ENCODE data around the gene SPG11.
"Not testable (repeated sequence)": the region's sequence is repeated elsewhere in the genome, so short reads cannot be mapped to it uniquely, and the experiment has no call there.

Gene SPG11

DNA sequence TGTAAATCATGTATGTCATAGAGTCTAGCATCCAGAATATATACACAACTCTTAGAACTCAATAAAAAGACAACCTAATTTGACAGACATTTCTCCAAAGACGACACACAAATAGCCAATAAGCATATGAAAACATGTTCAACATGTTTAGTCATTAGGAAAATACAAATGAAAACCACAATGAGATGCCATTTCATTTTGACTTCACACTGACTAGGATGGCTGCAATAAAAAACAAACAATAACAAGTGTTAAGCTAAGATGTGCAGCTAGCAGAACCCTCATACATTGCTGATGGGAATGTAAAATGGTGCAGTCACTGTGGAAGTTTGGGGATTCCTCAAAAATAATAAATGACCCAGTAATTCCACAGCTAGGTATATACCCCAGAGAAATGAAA, 16.4 kb downstream of the SPG11 start:
- Histone ChIP-seq H3K9me3 (ENCODE audit: low read depth, low read length) (no peaks in the 10 kb centered on the region), H3K36me3 (ENCODE audit: insufficient read depth, low read length) (peaks cover 44% of the 10 kb centered on the region), H3K27ac (no peak overlapping the region), H3K9ac (ENCODE audit: insufficient read length) (no peak overlapping the region), H3K4me3 (no peak overlapping the region)
- TF ChIP-seq EZH2 (IDR thresholded peaks at IDR 0.05) (no peak), POLR2AphosphoS5 (IDR thresholded peaks at IDR 0.05; ENCODE audit: borderline replicate concordance, low read depth, low read length) (no peak), FOXP2 (optimal IDR thresholded peaks at IDR 0.05; ENCODE audit: control extremely low read depth, extremely low read length, insufficient read depth) (no peak)
- no peak for DNase-seq (ENCODE audit: low read depth, low spot score)

DNA sequence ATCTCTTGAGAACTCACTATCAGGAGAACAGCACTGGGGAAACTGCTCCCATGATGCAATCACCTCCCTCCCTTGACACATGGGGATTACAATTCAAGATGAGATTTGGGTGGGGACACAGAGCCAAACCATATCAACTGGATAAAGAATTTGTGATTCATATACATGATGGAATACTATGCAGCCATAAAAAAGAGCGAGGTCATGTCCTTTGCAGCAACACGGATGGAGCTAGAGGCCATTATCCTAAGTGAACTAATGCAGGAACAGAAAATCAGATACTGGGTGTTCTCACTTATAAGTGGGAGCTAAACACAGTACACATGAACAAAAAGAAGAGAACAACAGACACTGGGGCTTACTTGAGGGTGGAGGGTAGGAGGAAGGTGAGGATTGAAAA, 17.0 kb downstream of the SPG11 start:
- Histone ChIP-seq H3K9ac (ENCODE audit: insufficient read length) (no peak overlapping the region), H3K9me3 (ENCODE audit: low read depth, low read length) (no peaks in the 10 kb centered on the region), H3K4me3 (no peak overlapping the region), H3K27ac (no peak overlapping the region), H3K36me3 (ENCODE audit: insufficient read depth, low read length) (peaks cover 38% of the 10 kb centered on the region)
- DNase-seq (ENCODE audit: low read depth, low spot score): no peak
- no peak for TF ChIP-seq EZH2 (IDR thresholded peaks at IDR 0.05)
- TF ChIP-seq FOXP2 (optimal IDR thresholded peaks at IDR 0.05; ENCODE audit: control extremely low read depth, extremely low read length, insufficient read depth): no peak
- TF ChIP-seq POLR2AphosphoS5 (IDR thresholded peaks at IDR 0.05; ENCODE audit: borderline replicate concordance, low read depth, low read length): no peak

DNA sequence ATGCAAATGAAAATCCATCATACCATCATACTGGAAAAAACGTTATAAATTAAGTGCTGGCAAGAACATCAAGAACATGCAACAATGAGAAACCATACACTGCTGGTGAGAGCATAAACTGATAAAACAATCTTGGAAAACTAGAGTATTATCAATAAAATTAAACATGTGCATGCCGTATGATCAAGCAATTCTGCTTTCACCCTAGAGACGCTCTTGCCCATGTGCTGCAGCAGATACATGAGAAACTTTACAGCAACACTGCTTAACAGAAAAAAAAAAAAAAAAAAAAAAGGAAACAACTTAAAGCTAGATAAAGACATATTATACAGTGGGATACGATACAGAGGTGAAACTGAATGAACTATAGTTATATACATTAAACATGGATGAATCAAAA, 21.8 kb downstream of the SPG11 start:
- no peak overlapping the region for H3K4me3 ChIP-seq
- no peak for DNase-seq (ENCODE audit: low read depth, low spot score)
- no peak overlapping the region for H3K27ac ChIP-seq
- peaks cover 20% of the 10 kb centered on the region for H3K36me3 ChIP-seq (ENCODE audit: insufficient read depth, low read length)
- H3K9me3 ChIP-seq (ENCODE audit: low read depth, low read length): no peaks in the 10 kb centered on the region
- H3K9ac ChIP-seq (ENCODE audit: insufficient read length): no peak overlapping the region
- TF ChIP-seq POLR2AphosphoS5 (IDR thresholded peaks at IDR 0.05; ENCODE audit: borderline replicate concordance, low read depth, low read length): no peak
- TF ChIP-seq EZH2 (IDR thresholded peaks at IDR 0.05): no peak
- TF ChIP-seq FOXP2 (optimal IDR thresholded peaks at IDR 0.05; ENCODE audit: control extremely low read depth, extremely low read length, insufficient read depth): no peak

DNA sequence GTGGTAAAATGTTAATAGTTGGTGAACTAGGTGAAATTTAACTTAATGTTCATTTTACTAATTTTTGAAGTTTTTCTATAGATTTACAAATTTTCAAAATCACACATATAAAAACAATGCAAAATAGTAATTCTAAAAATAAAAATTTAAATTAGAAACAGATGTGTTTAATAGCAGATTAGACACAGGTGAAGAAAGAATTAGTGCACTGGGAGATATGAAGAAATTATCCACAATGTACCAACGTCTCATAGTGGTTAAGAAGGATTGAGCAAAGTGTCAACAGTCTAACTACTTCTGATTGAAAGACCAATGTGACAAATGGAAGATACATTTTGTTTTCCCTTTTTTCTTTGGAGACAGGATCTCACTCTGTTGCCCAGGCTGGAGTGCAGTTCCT, 26.5 kb downstream of the SPG11 start:
- Histone ChIP-seq H3K9me3 (ENCODE audit: low read depth, low read length) (no peaks in the 10 kb centered on the region), H3K27ac (no peak overlapping the region), H3K4me3 (no peak overlapping the region), H3K36me3 (ENCODE audit: insufficient read depth, low read length) (peaks cover 22% of the 10 kb centered on the region), H3K9ac (ENCODE audit: insufficient read length) (no peak overlapping the region)
- TF ChIP-seq FOXP2 (optimal IDR thresholded peaks at IDR 0.05; ENCODE audit: control extremely low read depth, extremely low read length, insufficient read depth) (no peak), EZH2 (IDR thresholded peaks at IDR 0.05) (no peak), POLR2AphosphoS5 (IDR thresholded peaks at IDR 0.05; ENCODE audit: borderline replicate concordance, low read depth, low read length) (no peak)
- no peak for DNase-seq (ENCODE audit: low read depth, low spot score)

DNA sequence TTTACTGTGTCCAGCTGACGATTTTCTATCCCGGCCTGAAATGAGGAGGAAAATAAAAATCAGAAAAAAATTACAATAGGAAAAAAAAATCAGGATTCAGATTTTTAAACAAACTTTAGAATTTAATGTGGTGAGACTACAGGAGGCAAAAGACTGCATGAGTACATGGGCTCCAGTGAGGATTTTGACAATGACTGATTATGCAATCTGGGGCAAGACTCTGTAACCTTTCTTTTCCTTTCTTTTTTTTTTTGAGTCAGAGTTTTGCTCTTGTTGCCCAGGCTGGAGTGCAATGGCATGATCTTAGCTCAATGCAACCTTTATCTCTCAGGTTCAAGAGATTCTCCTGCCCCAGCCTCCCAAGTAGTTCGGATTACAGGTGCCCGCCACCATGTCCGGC, 29.9 kb downstream of the SPG11 start:
- Histone ChIP-seq H3K36me3 (ENCODE audit: insufficient read depth, low read length) (peaks cover 40% of the 10 kb centered on the region), H3K9ac (ENCODE audit: insufficient read length) (no peak overlapping the region), H3K27ac (no peak overlapping the region), H3K4me3 (no peak overlapping the region), H3K9me3 (ENCODE audit: low read depth, low read length) (no peaks in the 10 kb centered on the region)
- no peak for TF ChIP-seq POLR2AphosphoS5 (IDR thresholded peaks at IDR 0.05; ENCODE audit: borderline replicate concordance, low read depth, low read length)
- TF ChIP-seq FOXP2 (optimal IDR thresholded peaks at IDR 0.05; ENCODE audit: control extremely low read depth, extremely low read length, insufficient read depth): no peak
- no peak for TF ChIP-seq EZH2 (IDR thresholded peaks at IDR 0.05)
- no peak for DNase-seq (ENCODE audit: low read depth, low spot score)

DNA sequence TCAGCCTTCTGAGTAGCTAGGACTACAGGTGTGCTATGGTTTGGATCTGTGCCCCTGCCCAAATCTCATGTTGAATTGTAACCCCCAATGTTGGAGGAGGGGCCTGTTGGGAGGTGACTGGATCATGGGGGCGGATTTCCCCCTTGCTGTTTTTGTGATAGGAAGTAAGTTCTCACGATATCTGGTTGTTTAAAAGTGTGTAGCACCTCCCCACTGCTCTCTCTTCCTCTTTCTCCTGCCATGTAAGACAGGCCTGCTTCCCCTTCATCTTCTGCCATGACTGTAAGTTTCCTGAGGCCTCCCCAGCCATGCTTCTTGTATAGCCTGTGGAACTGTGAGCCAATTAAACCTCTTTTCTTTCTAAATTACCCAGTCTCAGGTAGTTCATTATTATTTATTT, 38.2 kb downstream of the SPG11 start:
- not testable (repeated sequence) for DNase-seq (ENCODE audit: low read depth, low spot score); H3K9me3 ChIP-seq (ENCODE audit: low read depth, low read length); H3K4me3 ChIP-seq; H3K9ac ChIP-seq (ENCODE audit: insufficient read length); H3K27ac ChIP-seq
- H3K36me3 ChIP-seq (ENCODE audit: insufficient read depth, low read length): peaks cover 27% of the 10 kb centered on the region

DNA sequence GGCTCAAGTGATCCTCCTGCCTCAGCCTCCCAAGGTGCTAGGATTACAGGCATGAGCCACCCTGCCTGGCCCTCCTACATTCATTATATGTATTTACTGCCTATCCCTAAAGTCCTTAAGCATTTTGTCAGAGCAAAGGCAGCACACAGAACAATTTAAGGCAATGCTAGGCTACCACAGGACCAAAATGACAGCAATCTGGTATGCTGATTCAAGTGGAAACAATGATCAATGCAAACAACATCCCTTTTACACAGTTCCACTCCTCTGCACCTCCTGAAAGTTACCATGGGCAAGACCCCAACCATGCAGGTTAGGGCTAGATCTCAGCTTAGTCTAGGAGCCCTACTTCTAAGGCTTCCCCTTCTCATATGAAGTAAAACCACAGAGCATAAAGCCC, 40.3 kb downstream of the SPG11 start:
- no peak overlapping the region for H3K9ac ChIP-seq (ENCODE audit: insufficient read length)
- H3K4me3 ChIP-seq: no peak overlapping the region
- no peaks in the 10 kb centered on the region for H3K9me3 ChIP-seq (ENCODE audit: low read depth, low read length)
- no peak overlapping the region for H3K27ac ChIP-seq
- DNase-seq (ENCODE audit: low read depth, low spot score): no peak
- TF ChIP-seq EZH2 (IDR thresholded peaks at IDR 0.05) (no peak), POLR2AphosphoS5 (IDR thresholded peaks at IDR 0.05; ENCODE audit: borderline replicate concordance, low read depth, low read length) (no peak), FOXP2 (optimal IDR thresholded peaks at IDR 0.05; ENCODE audit: control extremely low read depth, extremely low read length, insufficient read depth) (no peak)
- H3K36me3 ChIP-seq (ENCODE audit: insufficient read depth, low read length): peaks cover 10% of the 10 kb centered on the region

DNA sequence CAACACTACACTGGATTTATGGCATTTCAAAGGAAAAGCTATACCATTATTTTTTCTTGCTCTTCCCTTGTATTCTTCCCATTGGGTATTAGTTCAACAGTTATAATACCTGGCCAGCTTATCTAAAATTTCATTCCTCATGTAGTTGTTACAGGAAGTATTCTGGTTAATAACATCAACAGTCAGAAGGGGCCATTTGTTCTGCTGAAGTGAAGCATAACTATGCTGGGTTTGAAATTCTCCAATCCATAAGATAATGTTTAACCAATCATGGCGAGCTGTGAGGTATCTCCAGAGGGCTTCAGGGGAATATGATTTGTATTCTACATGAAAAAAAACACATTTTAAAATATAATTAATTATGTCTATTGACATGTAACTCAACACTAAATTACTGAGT, 43.4 kb downstream of the SPG11 start:
- no peak overlapping the region for H3K27ac ChIP-seq
- no peak overlapping the region for H3K4me3 ChIP-seq
- H3K9ac ChIP-seq (ENCODE audit: insufficient read length): no peak overlapping the region
- no peak for DNase-seq (ENCODE audit: low read depth, low spot score)
- TF ChIP-seq EZH2 (IDR thresholded peaks at IDR 0.05) (no peak), FOXP2 (optimal IDR thresholded peaks at IDR 0.05; ENCODE audit: control extremely low read depth, extremely low read length, insufficient read depth) (no peak), POLR2AphosphoS5 (IDR thresholded peaks at IDR 0.05; ENCODE audit: borderline replicate concordance, low read depth, low read length) (no peak)
- H3K9me3 ChIP-seq (ENCODE audit: low read depth, low read length): no peaks in the 10 kb centered on the region
- peaks cover 13% of the 10 kb centered on the region for H3K36me3 ChIP-seq (ENCODE audit: insufficient read depth, low read length)

DNA sequence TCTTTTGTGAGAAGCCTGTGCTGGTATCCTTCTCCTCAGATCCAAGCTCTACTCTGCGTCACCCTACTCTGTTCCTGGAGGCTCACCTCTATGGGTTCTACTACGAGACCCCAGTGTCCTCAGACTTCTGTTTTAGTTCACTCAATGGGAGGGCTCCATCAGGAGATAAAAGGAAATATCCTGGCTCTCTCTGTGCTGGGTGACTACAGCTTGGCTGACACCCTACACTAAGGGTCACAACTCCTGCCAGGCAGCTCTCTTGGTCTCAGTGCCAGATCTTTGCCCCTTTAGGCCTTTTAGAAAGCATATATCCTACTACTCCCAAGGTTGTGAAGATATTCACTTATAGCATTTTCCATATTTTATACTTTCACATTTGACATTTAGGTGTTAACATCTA, 46.5 kb downstream of the SPG11 start:
- TF ChIP-seq EZH2 (IDR thresholded peaks at IDR 0.05) (no peak), FOXP2 (optimal IDR thresholded peaks at IDR 0.05; ENCODE audit: control extremely low read depth, extremely low read length, insufficient read depth) (no peak), POLR2AphosphoS5 (IDR thresholded peaks at IDR 0.05; ENCODE audit: borderline replicate concordance, low read depth, low read length) (no peak)
- Histone ChIP-seq H3K9me3 (ENCODE audit: low read depth, low read length) (no peaks in the 10 kb centered on the region), H3K27ac (no peak overlapping the region), H3K4me3 (no peak overlapping the region), H3K36me3 (ENCODE audit: insufficient read depth, low read length) (peaks cover 35% of the 10 kb centered on the region), H3K9ac (ENCODE audit: insufficient read length) (no peak overlapping the region)
- DNase-seq (ENCODE audit: low read depth, low spot score): no peak

Measured in SK-N-MC (cell line).